ENCODE results near the gene L1CAM. TPM values are rescaled to one million over a fixed set of nuclear protein-coding genes. Genes with fewer than 3 reads are reported as not detected.

The L1CAM gene
- total RNA-seq, result 1 to 10 TPM in 1 of 3 donors, under 1 TPM in 2; 0.29 to 1.8 (median 0.66) TPM

- peaks cover 6 to 70% of the 10 kb centered on the region in 2 donors for H3K27me3 ChIP-seq
- intact Hi-C loops (cut with DNase I; ENCODE audit: low total_unique reads), result no loop called here
- H3K4me3 ChIP-seq, result peak within 1 kb of the TSS in 2 of 3 donors; percentile 26 to 54
- H3K27ac ChIP-seq, result no peak within 1 kb of the TSS
- TF ChIP-seq CTCF (IDR thresholded peaks at IDR 0.05) (no peak), POLR2A (IDR thresholded peaks at IDR 0.05) (no peak), POLR2AphosphoS5 (IDR thresholded peaks at IDR 0.05) (no peak)
- no peaks in the 10 kb centered on the region for H3K4me1 ChIP-seq
- no peaks in the 10 kb centered on the region for H3K36me3 ChIP-seq
- DNase-seq (ENCODE audit: low spot score in 2 of 2), result no peak
- H3K9me3 ChIP-seq, result no peaks in the 10 kb centered on the region
Observed at GRCh38 chrX:153885968-153886903, at the start of gene L1CAM. L1CAM (minus strand) TSS chrX:153886173; CDS start chrX:153875836, 10,337 bp downstream.

- intact Hi-C loops (cut with DNase I; ENCODE audit: low total_unique reads), result no loop called here
- no peak for TF ChIP-seq CTCF (IDR thresholded peaks at IDR 0.05)
- no peak for TF ChIP-seq POLR2AphosphoS5 (IDR thresholded peaks at IDR 0.05)
- TF ChIP-seq POLR2A (IDR thresholded peaks at IDR 0.05), result no peak
- Histone ChIP-seq H3K9me3 (no peaks in the 10 kb centered on the region), H3K4me1 (no peaks in the 10 kb centered on the region), H3K36me3 (no peaks in the 10 kb centered on the region), H3K27ac (peak overlapping the region in 1 of 2 donors; percentile 52), H3K27me3 (peaks cover 0 to 25% of the 10 kb centered on the region in 2 donors), H3K4me3 (peak overlapping the region; percentile 31 to 88 (median 63))
- DNase-seq (ENCODE audit: low spot score in 2 of 2), result no peak
Observed at GRCh38 chrX:153935326-153935851, 49.4 kb upstream of the L1CAM start.

GRCh38 chrX:153934762-153935325, 48.9 kb upstream of the L1CAM start, which contains the start of gene NAA10:
NAA10 (minus strand) TSS chrX:153935037; CDS start chrX:153934904, 133 bp downstream.
- Histone ChIP-seq H3K36me3 (no peaks in the 10 kb centered on the region), H3K4me1 (no peaks in the 10 kb centered on the region), H3K9me3 (no peaks in the 10 kb centered on the region), H3K27me3 (peaks cover 0 to 19% of the 10 kb centered on the region in 2 donors), H3K27ac (peak within 1 kb of the TSS in 1 of 2 donors; percentile 52), H3K4me3 (peak within 1 kb of the TSS; percentile 62 to 88 (median 63))
- DNase-seq (ENCODE audit: low spot score in 2 of 2), result peak; percentile 55 to 63
- intact Hi-C loops (cut with DNase I; ENCODE audit: low total_unique reads), result no loop called here
- TF ChIP-seq CTCF (IDR thresholded peaks at IDR 0.05) (no peak), POLR2AphosphoS5 (IDR thresholded peaks at IDR 0.05) (peak in 1 of 3 donors; percentile 19)

GRCh38 chrX:153934148-153934761, 48.3 kb upstream of the L1CAM start:
- Histone ChIP-seq H3K4me1 (no peaks in the 10 kb centered on the region), H3K9me3 (no peaks in the 10 kb centered on the region), H3K27me3 (peaks cover 0 to 14% of the 10 kb centered on the region in 2 donors), H3K27ac (peak overlapping the region in 1 of 2 donors; percentile 52), H3K36me3 (no peaks in the 10 kb centered on the region), H3K4me3 (peak overlapping the region; percentile 62 to 88 (median 63))
- TF ChIP-seq POLR2AphosphoS5 (IDR thresholded peaks at IDR 0.05), result no peak
- no peak for TF ChIP-seq CTCF (IDR thresholded peaks at IDR 0.05)
- TF ChIP-seq POLR2A (IDR thresholded peaks at IDR 0.05), result no peak
- intact Hi-C loops (cut with DNase I; ENCODE audit: low total_unique reads), result no loop called here
- DNase-seq (ENCODE audit: low spot score in 2 of 2), result no peak
